ACC112 (cell line): ENCODE data around the gene KRT28.

Source experiments
- H2AFZ ChIP-seq: fragments of 200-600 bp; sonication (generic); one replicate; pipeline ENCODE4 v1.6.0; 2017; ENCODE audit warnings: antibody characterized with exemption, low read length; ENCODE audit not compliant: unreplicated experiment
- H3K27ac ChIP-seq: fragments of 200-600 bp; sonication (generic); 2 replicates; pipeline ENCODE4 v1.5.1; 2014; ENCODE audit warnings: low read depth, mild to moderate bottlenecking, antibody characterized with exemption, low read length, moderate library complexity
- H3K27me3 ChIP-seq: fragments of 200-600 bp; sonication (generic); 2 replicates; pipeline ENCODE4 v1.6.1; 2014; ENCODE audit warnings: mild to moderate bottlenecking, antibody characterized with exemption, low read length, moderate library complexity, mixed read lengths; ENCODE audit not compliant: insufficient read depth
- H3K36me3 ChIP-seq: fragments of 200-600 bp; sonication (generic); 2 replicates; pipeline ENCODE4 v1.6.1; 2016; ENCODE audit warnings: mild to moderate bottlenecking, antibody characterized with exemption, low read length, moderate library complexity, mixed read lengths; ENCODE audit not compliant: insufficient read depth
- H3K4me1 ChIP-seq: fragments of 200-600 bp; sonication (generic); one replicate; pipeline ENCODE4 v1.6.1; 2016; ENCODE audit warnings: low read length, mixed read lengths; ENCODE audit not compliant: insufficient read depth, unreplicated experiment, control insufficient read depth
- H3K4me3 ChIP-seq: fragments of 200-600 bp; sonication (generic); 2 replicates; pipeline ENCODE4 v1.5.1; 2014; ENCODE audit warnings: mild to moderate bottlenecking, low read depth, low read length
- H3K79me2 ChIP-seq: fragments of 200-600 bp; sonication (generic); one replicate; pipeline ENCODE4 v1.6.0; 2016; ENCODE audit warnings: low read length; ENCODE audit not compliant: control insufficient read depth, unreplicated experiment, insufficient read depth

Gene KRT28

GRCh38 chr17:40828454-40829044 lies 28.8 kb upstream of the KRT28 start:
- Histone ChIP-seq H3K36me3 (no peaks in the 10 kb centered on the region), H3K79me2 (peaks cover 14% of the 10 kb centered on the region), H2AFZ (no peak overlapping the region), H3K27me3 (no peaks in the 10 kb centered on the region), H3K4me3 (no peak overlapping the region), H3K4me1 (peaks cover 14% of the 10 kb centered on the region), H3K27ac (peak overlapping the region; percentile 64)

GRCh38 chr17:40827746-40828453 lies 28.1 kb upstream of the KRT28 start:
- H3K27me3 ChIP-seq = no peaks in the 10 kb centered on the region
- H2AFZ ChIP-seq = no peak overlapping the region
- peaks cover 7% of the 10 kb centered on the region for H3K4me1 ChIP-seq
- H3K79me2 ChIP-seq = peaks cover 14% of the 10 kb centered on the region
- H3K36me3 ChIP-seq = no peaks in the 10 kb centered on the region
- H3K4me3 ChIP-seq = no peak overlapping the region
- H3K27ac ChIP-seq = peak overlapping the region; percentile 64

GRCh38 chr17:40825599-40825998 lies 25.8 kb upstream of the KRT28 start:
- Histone ChIP-seq H3K27me3 (no peaks in the 10 kb centered on the region), H3K79me2 (peaks cover 18% of the 10 kb centered on the region)

GRCh38 chr17:40824015-40824832 lies 24.5 kb upstream of the KRT28 start:
- H3K4me1 ChIP-seq = peaks cover 16% of the 10 kb centered on the region
- no peak overlapping the region for H2AFZ ChIP-seq
- H3K36me3 ChIP-seq = 0 out of 2 replicates have a peak, but pooled peaks cover 4% of the 10 kb centered on the region
- H3K27ac ChIP-seq = no peak overlapping the region
- peaks cover 30% of the 10 kb centered on the region for H3K79me2 ChIP-seq
- H3K27me3 ChIP-seq = no peaks in the 10 kb centered on the region
- H3K4me3 ChIP-seq = no peak overlapping the region

More at GRCh38 chr17:40825599-40825998, 25.8 kb upstream of the KRT28 start:
- 0 out of 2 replicates have a peak, but pooled peaks cover 1% of the 10 kb centered on the region for H3K36me3 ChIP-seq
- H2AFZ ChIP-seq = no peak overlapping the region
- H3K27ac ChIP-seq = no peak overlapping the region
- H3K4me1 ChIP-seq = peaks cover 7% of the 10 kb centered on the region
- H3K4me3 ChIP-seq = no peak overlapping the region

- Histone ChIP-seq H3K4me1 (peaks cover 11% of the 10 kb centered on the region), H3K27ac (no peak within 1 kb of the TSS), H3K36me3 (peaks cover 7% of the 10 kb centered on the region), H3K4me3 (no peak within 1 kb of the TSS), H3K27me3 (no peaks in the 10 kb centered on the region), H2AFZ (no peak within 1 kb of the TSS), H3K79me2 (peaks cover 33% of the 10 kb centered on the region)
These were observed 22.5 kb upstream of the KRT28 start, which contains the start of gene KRT10 for GRCh38 chr17:40822132-40822812. Gene KRT10 (minus strand): TSS chr17:40822614. CDS start chr17:40822585, 29 bp downstream.

GRCh38 chr17:40821536-40821935 lies 21.8 kb upstream of the KRT28 start:
- H3K27ac ChIP-seq = no peak overlapping the region
- peaks cover 14% of the 10 kb centered on the region for H3K36me3 ChIP-seq
- H3K4me1 ChIP-seq = peaks cover 11% of the 10 kb centered on the region
- H3K27me3 ChIP-seq = no peaks in the 10 kb centered on the region
- no peak overlapping the region for H2AFZ ChIP-seq
- no peak overlapping the region for H3K4me3 ChIP-seq
- H3K79me2 ChIP-seq = peaks cover 35% of the 10 kb centered on the region

GRCh38 chr17:40820228-40820838 lies 20.6 kb upstream of the KRT28 start:
- Histone ChIP-seq H3K27ac (peak overlapping the region; percentile 89; the same call in 1 of the 2 replicates), H2AFZ (peak overlapping the region; percentile 100), H3K27me3 (no peaks in the 10 kb centered on the region), H3K4me3 (peak overlapping the region; percentile 83), H3K79me2 (peaks cover 30% of the 10 kb centered on the region), H3K36me3 (peaks cover 15% of the 10 kb centered on the region), H3K4me1 (peaks cover 11% of the 10 kb centered on the region)

GRCh38 chr17:40819528-40820125 lies 19.9 kb upstream of the KRT28 start:
- Histone ChIP-seq H3K4me3 (peak overlapping the region; percentile 83), H3K27ac (peak overlapping the region; percentile 89), H3K36me3 (peaks cover 15% of the 10 kb centered on the region), H3K4me1 (peaks cover 11% of the 10 kb centered on the region), H3K79me2 (peaks cover 30% of the 10 kb centered on the region), H3K27me3 (no peaks in the 10 kb centered on the region), H2AFZ (peak overlapping the region; percentile 100)

- Histone ChIP-seq H3K36me3 (peaks cover 15% of the 10 kb centered on the region), H3K4me3 (peak overlapping the region; percentile 83), H3K4me1 (peaks cover 11% of the 10 kb centered on the region), H3K27ac (peak overlapping the region; percentile 89), H3K79me2 (peaks cover 28% of the 10 kb centered on the region), H3K27me3 (no peaks in the 10 kb centered on the region), H2AFZ (peak overlapping the region; percentile 100)
These were observed 19.2 kb upstream of the KRT28 start for GRCh38 chr17:40818733-40819527.
